Transverse colon (tissue), 4 donors: Measurements from ENCODE around the gene NEK10. TPM values are rescaled to one million over a fixed set of nuclear protein-coding genes. Genes with fewer than 3 reads are reported as not detected.

ENCODE experiments used
- DNase-seq: peaks from one replicate; pipeline ENCODE4 v3.0.0-alpha.2; 2019
- H3K27ac ChIP-seq, 4 donors: fragments of 200-600 bp; sonication (generic); 2 replicates each; pipeline ENCODE4 v1.5.1; 2016 to 2018; ENCODE audit warnings: inconsistent platforms in 4 of 4
- H3K27me3 ChIP-seq: fragments of 200-600 bp; sonication (generic); 2 replicates; pipeline ENCODE4 v1.5.1; 2017; ENCODE audit warnings: inconsistent platforms
- H3K36me3 ChIP-seq, 4 donors: fragments of 200-600 bp; sonication (generic); 2 replicates each; pipeline ENCODE4 v1.5.1; 2017 to 2019; ENCODE audit warnings: inconsistent platforms in 4 of 4
- H3K4me1 ChIP-seq, 4 donors: fragments of 200-600 bp; sonication (generic); 2 replicates each; pipeline ENCODE4 v1.5.1; 2017 to 2020; ENCODE audit warnings: inconsistent platforms in 4 of 4
- H3K4me3 ChIP-seq, 4 donors: fragments of 200-600 bp; sonication (generic); 1 replicate in 1 of 4; 2 replicates in 3 of 4; pipeline versions ENCODE4 v1.5.1 to v1.6.1; 2017 to 2019; ENCODE audit warnings: inconsistent platforms in 4 of 4
- H3K9me3 ChIP-seq, 2 donors: fragments of 200-600 bp; sonication (generic); 2 replicates each; pipeline ENCODE4 v1.5.1; 2017 to 2019; ENCODE audit warnings: inconsistent platforms in 2 of 2
- EP300 ChIP-seq: sonication (generic); formaldehyde crosslinking; IDR thresholded peaks from one replicate; pipeline ENCODE4 v1.6.1; 2017; ENCODE audit warnings: antibody characterized with exemption, low read depth
- POLR2A ChIP-seq: fragments of 450-650 bp; IDR thresholded peaks from one replicate; pipeline ENCODE4 v1.6.1; 2016; ENCODE audit warnings: antibody characterized with exemption, mild to moderate bottlenecking, moderate library complexity
- POLR2AphosphoS5 ChIP-seq, 3 donors: sonication (generic); formaldehyde crosslinking; IDR thresholded peaks; one replicate each; pipeline ENCODE4 v1.6.1; 2016; ENCODE audit warnings: antibody characterized with exemption in 3 of 3
- WGBS, 2 donors: methylation state at CpG; one replicate each; pipeline ENCODE4 v1.1.5; 2018; ENCODE audit warnings: low coverage in 1 of 2; 5-methylcytosine and 5-hydroxymethylcytosine counted together
- in situ Hi-C, 4 donors: fragments of 200-750 bp; cut with MboI; loops; one replicate each; pipeline versions ENCODE4 v1.15.0 to v1.15.1; 2017; ENCODE audit warnings: low sequenced_read_pairs in 3 of 4, low pct_ligation_motif_present in 1 of 4, low pct_unique_long_range_greater_than_20kb in 1 of 4
- intact Hi-C: fragments of 100-400 bp; cut with DNase I; formaldehyde crosslinking; loops from one replicate; pipeline ENCODE4 v1.15.1; 2023; ENCODE audit warnings: low total_unique reads
- total RNA-seq, 4 donors: library from RNA; depleted of rRNA; stranded (reverse); fragments of >200 nt; gene quantifications; one replicate each; pipeline ENCODE4 v1.1.0, GENCODE V29; 2016
- TF ChIP-seq, protein P1 (sequence below), 5 experiments: fragments of 200-600 bp in 3 of 5; fragments of 450-650 bp in 2 of 5; sonication (generic) in 3 of 5; IDR thresholded peaks; 1 replicate in 2 of 5; 2 replicates in 3 of 5; pipeline ENCODE4 v1.5.1; 2016 to 2017; ENCODE audit warnings: antibody characterized with exemption in 5 of 5, inconsistent platforms in 3 of 5, mild to moderate bottlenecking in 2 of 5, moderate library complexity in 1 of 5

NEK10 gene
- total RNA-seq, 4 donors from 2014 or later: 1.1 to 3.2 (median 1.7) TPM

DNA sequence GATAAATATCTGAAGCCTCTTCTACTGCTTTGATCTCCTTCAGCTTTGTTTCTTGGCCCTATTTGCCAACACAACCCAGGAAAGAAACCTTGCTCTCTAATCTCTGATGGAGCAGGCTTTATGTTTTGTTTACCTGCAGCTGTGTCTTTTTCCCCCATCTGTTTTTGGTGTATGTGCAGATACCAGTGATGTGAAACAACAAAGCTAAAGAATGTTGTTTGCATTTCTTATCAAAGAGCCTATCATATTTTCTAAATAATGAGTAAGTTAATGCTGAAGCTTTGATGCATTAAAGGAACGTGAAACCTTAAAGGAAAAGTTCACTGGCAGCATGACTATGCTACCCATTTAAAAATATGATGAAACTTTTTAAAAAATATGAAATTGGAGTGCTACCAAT is 238.4 kb downstream of the NEK10 start:
- no peak for TF ChIP-seq EP300
- TF ChIP-seq, protein P1, sequence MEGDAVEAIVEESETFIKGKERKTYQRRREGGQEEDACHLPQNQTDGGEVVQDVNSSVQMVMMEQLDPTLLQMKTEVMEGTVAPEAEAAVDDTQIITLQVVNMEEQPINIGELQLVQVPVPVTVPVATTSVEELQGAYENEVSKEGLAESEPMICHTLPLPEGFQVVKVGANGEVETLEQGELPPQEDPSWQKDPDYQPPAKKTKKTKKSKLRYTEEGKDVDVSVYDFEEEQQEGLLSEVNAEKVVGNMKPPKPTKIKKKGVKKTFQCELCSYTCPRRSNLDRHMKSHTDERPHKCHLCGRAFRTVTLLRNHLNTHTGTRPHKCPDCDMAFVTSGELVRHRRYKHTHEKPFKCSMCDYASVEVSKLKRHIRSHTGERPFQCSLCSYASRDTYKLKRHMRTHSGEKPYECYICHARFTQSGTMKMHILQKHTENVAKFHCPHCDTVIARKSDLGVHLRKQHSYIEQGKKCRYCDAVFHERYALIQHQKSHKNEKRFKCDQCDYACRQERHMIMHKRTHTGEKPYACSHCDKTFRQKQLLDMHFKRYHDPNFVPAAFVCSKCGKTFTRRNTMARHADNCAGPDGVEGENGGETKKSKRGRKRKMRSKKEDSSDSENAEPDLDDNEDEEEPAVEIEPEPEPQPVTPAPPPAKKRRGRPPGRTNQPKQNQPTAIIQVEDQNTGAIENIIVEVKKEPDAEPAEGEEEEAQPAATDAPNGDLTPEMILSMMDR (IDR thresholded peaks at IDR 0.05): no peak
- TF ChIP-seq POLR2A: no peak
- TF ChIP-seq POLR2AphosphoS5 (IDR thresholded peaks at IDR 0.05): no peak
- Histone ChIP-seq H3K4me3 (no peak overlapping the region), H3K9me3 (no peaks in the 10 kb centered on the region), H3K36me3 (no peaks in the 10 kb centered on the region), H3K27ac (no peak overlapping the region), H3K27me3 (no peaks in the 10 kb centered on the region), H3K4me1 (peaks cover 0 to 8% (median 0%) of the 10 kb centered on the region in 4 donors)
- intact Hi-C loops: no loop called here
- no peak for DNase-seq
- WGBS, 2 donors: 52 to 88% methylated on average over 1 of the region's 1 CpG
- in situ Hi-C loops: loop anchor here in 3 of 4 donors (10.0 to 25.0 kb wide), 4 partner anchors 114 to 557 kb away; no protein-coding TSS in a partner anchor

GRCh38 chr3:27127879-27128278 is 241.3 kb downstream of the NEK10 start:
- no peak overlapping the region for H3K4me3 ChIP-seq
- no peak overlapping the region for H3K27ac ChIP-seq
- WGBS, 2 donors: 65 to 69% methylated on average over 2 to 3 of the region's 3 CpGs
- no peaks in the 10 kb centered on the region for H3K27me3 ChIP-seq
- TF ChIP-seq POLR2AphosphoS5 (IDR thresholded peaks at IDR 0.05) (no peak), EP300 (no peak), POLR2A (no peak)
- TF ChIP-seq, protein P1 (IDR thresholded peaks at IDR 0.05): no peak
- H3K9me3 ChIP-seq: no peaks in the 10 kb centered on the region
- H3K4me1 ChIP-seq: no peaks in the 10 kb centered on the region
- no peak for DNase-seq
- in situ Hi-C loops (loop anchor here in 3 of 4 donors (25.0 kb wide), 2 partner anchors 134 to 559 kb away; no protein-coding TSS in a partner anchor), intact Hi-C loops (no loop called here)
- no peaks in the 10 kb centered on the region for H3K36me3 ChIP-seq

- H3K4me1 ChIP-seq: no peaks in the 10 kb centered on the region
- no peaks in the 10 kb centered on the region for H3K36me3 ChIP-seq
- DNase-seq: no peak
- TF ChIP-seq EP300 (no peak), POLR2AphosphoS5 (IDR thresholded peaks at IDR 0.05) (no peak), POLR2A (no peak)
- TF ChIP-seq, protein P1 (IDR thresholded peaks at IDR 0.05): no peak
- H3K27me3 ChIP-seq: no peaks in the 10 kb centered on the region
- H3K9me3 ChIP-seq: no peaks in the 10 kb centered on the region
- in situ Hi-C loops: loop anchor here in 3 of 4 donors (25.0 kb wide), 2 partner anchors 135 to 560 kb away; no protein-coding TSS in a partner anchor
- 38 to 70% methylated on average over 1 to 2 of the region's 2 CpGs for WGBS, 2 donors
- H3K27ac ChIP-seq: no peak overlapping the region
- H3K4me3 ChIP-seq: no peak overlapping the region
- intact Hi-C loops: no loop called here
These were observed 242.0 kb downstream of the NEK10 start for GRCh38 chr3:27127195-27127594.

- Histone ChIP-seq H3K27me3 (no peaks in the 10 kb centered on the region), H3K4me1 (no peaks in the 10 kb centered on the region), H3K9me3 (no peaks in the 10 kb centered on the region), H3K27ac (no peak overlapping the region), H3K36me3 (no peaks in the 10 kb centered on the region), H3K4me3 (no peak overlapping the region)
- TF ChIP-seq POLR2A (no peak), EP300 (no peak), POLR2AphosphoS5 (IDR thresholded peaks at IDR 0.05) (no peak)
- TF ChIP-seq, protein P1 (IDR thresholded peaks at IDR 0.05): no peak
- DNase-seq: no peak
- WGBS, 2 donors: 76 to 80% methylated on average over 3 of the region's 3 CpGs
- intact Hi-C loops (no loop called here), in situ Hi-C loops (loop anchor here in 3 of 4 donors (25.0 kb wide), 2 partner anchors 136 to 561 kb away; no protein-coding TSS in a partner anchor)
These were observed 243.2 kb downstream of the NEK10 start for GRCh38 chr3:27125821-27126501.
